ENCODE data around the gene DIO1.
A peak's percentile ranks its signal among the peaks of the same experiment; 100 is the strongest.

DNA sequence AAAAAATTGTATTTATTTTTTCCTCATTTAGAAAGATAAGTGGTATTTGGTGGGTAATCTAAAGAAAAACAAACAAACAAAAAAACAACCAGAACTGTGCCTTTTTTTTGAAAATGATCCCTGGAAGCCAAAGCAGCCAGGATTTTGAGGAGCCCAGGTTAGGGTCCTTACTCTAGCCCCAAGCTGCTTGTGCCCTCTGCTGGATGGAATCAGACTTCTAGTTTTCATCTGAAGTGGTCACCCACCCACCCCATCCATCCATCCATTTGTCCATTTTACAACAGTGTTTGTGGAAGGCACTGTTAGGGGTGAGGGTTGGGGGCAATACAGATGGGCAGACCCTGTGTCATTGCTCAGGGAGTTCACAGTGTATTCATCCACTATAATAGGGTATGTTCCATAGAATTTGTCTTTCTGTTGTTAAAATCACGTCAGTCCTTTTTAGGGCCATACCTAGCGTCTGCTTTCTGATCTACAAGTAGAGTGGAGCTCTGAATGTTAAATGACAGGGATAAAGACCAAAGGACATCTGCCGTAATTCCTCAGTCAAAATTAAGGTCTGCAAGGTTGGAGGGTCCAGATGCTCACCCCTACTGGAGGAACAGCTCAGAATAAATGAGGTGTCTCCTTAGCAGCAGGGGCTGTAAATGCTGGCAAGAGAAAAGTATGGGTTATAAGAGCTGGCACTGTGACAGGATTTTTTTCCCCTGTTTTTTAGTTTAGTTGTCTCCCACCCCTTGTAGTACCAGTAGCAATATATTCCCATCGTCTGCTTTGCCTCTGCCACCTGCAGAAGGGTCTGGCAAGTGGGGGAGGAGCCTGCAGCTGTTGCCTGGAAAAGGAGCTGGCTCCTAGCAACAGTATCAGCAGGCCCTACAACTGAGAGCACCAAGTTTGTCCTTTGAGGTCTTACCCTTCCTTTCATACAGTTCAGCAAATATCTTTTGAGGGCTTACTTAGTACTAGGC is 55.3 kb downstream of the DIO1 start:
- TF ChIP-seq, protein P1, sequence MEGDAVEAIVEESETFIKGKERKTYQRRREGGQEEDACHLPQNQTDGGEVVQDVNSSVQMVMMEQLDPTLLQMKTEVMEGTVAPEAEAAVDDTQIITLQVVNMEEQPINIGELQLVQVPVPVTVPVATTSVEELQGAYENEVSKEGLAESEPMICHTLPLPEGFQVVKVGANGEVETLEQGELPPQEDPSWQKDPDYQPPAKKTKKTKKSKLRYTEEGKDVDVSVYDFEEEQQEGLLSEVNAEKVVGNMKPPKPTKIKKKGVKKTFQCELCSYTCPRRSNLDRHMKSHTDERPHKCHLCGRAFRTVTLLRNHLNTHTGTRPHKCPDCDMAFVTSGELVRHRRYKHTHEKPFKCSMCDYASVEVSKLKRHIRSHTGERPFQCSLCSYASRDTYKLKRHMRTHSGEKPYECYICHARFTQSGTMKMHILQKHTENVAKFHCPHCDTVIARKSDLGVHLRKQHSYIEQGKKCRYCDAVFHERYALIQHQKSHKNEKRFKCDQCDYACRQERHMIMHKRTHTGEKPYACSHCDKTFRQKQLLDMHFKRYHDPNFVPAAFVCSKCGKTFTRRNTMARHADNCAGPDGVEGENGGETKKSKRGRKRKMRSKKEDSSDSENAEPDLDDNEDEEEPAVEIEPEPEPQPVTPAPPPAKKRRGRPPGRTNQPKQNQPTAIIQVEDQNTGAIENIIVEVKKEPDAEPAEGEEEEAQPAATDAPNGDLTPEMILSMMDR (IDR thresholded peaks at IDR 0.05; ENCODE audit: low read length), result peak; percentile 89
- TF ChIP-seq EZH2 (IDR thresholded peaks at IDR 0.05; ENCODE audit: borderline replicate concordance, low read length), result no peak

Measured in OCI-LY1 (cell line).